NCI-H1048 (cell line): ENCODE results near the gene PLIN1.

Experiments
- DNase-seq: peaks from one replicate; lab custom pipeline; 2025; lab: John Stamatoyannopoulos, UW

Gene PLIN1

GRCh38 chr15:89627256-89627970 is 51.8 kb downstream of the PLIN1 start:
- DNase-seq = no peak

- DNase-seq = no peak
Measured at GRCh38 chr15:89625716-89626115, 53.5 kb downstream of the PLIN1 start.

- DNase-seq = no peak
Measured at GRCh38 chr15:89623165-89623564, 56.0 kb downstream of the PLIN1 start.

- no peak for DNase-seq
Measured at GRCh38 chr15:89621547-89621946, 57.6 kb downstream of the PLIN1 start.

- DNase-seq = no peak
Measured at GRCh38 chr15:89616228-89616627, 62.9 kb downstream of the PLIN1 start.

GRCh38 chr15:89615135-89615534 is 64.0 kb downstream of the PLIN1 start:
- no peak for DNase-seq
